GM21526 (cell line): ENCODE results near the gene PDHA1.

Source experiments
- ATAC-seq: cut with Tn5 transposase; IDR thresholded peaks from one replicate; pipeline ENCODE4 v1.9.1; 2021; ENCODE audit warnings: moderate library complexity; ENCODE audit not compliant: unreplicated experiment, low FRiP score

PDHA1 gene

DNA sequence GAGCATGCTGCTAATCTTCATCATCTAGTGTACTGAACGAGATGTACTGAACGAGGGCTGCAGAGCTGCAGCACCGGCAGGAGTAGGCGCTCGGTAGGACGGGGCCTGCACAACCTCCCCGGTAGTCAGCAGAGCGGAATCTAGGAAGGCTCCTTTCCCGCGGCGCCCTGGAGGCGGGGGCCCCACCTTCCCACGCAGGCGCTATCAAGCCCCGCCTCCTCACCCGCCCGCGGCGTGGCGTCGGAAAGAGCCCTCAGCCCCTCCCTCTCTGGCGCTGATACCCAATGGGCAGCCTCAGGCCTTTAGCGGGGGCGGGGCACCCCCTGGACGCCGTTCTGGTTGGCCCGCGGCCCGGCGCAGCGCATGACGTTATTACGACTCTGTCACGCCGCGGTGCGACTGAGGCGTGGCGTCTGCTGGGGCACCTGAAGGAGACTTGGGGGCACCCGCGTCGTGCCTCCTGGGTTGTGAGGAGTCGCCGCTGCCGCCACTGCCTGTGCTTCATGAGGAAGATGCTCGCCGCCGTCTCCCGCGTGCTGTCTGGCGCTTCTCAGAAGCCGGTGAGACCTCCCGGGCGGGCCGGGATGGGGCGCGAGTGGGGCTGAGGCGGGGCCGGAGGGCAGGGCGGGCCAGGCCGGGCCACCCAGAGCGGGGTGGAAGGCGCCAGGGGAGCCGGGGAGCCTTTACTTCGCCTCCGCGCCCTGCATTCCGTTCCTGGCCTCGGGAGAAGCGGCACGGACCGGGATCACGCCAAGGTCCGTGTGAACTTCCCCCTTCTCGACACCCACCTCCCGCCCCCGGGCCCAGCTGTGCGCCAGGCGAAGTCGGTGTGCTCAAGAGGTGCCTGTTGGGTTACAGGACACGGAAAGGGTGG is at the start of gene PDHA1:
Gene PDHA1 (plus strand): TSS at position 393 of the 874 bp plus-strand sequence. CDS start 111 bp downstream, at position 504.
- ATAC-seq = peak; percentile 98

GRCh38 chrX:19303256-19303880 is 40.4 kb upstream of the PDHA1 start:
- ATAC-seq = no peak

- no peak for ATAC-seq
Measured at GRCh38 chrX:19326567-19326966, 17.2 kb upstream of the PDHA1 start.

DNA sequence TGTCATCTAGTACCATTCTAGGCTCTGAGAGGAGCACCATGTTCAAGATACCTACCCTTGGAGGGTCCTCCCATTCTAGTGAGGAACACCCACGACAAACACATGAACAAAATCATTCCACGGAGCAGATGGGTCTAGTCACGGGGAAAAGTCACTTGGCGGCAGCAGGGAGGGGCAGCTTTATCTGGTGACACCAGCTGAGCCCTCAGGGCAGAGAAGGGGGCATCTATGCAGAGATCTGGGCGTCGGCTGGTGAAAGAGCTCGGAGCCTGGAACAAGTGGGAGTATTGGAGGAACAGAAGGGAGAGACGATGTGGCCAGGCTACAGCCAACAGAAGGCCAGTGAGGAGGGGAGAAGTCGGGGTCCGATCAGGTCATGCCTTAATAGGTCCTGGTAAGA is 11.9 kb upstream of the PDHA1 start:
- no peak for ATAC-seq

DNA sequence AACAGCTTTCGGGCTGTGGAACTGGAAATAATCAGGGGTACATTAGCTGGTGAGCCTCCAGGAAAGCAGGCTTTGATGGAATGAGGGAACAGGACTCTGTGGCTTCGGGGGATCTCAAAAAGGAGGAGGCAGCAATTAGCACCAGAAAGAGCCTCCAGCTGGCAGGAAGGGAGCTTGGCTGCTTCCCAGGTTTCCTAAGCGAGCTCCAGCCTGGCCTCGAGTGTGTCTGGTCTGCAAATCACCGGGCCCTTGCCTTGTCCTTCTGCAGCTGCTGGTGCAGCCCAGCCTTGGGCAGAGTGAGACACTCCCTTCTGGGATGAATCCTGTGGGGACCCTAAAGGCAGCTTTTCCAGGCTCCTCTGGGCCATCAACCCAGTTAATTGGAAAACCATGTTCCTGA is 10.7 kb upstream of the PDHA1 start:
- no peak for ATAC-seq

DNA sequence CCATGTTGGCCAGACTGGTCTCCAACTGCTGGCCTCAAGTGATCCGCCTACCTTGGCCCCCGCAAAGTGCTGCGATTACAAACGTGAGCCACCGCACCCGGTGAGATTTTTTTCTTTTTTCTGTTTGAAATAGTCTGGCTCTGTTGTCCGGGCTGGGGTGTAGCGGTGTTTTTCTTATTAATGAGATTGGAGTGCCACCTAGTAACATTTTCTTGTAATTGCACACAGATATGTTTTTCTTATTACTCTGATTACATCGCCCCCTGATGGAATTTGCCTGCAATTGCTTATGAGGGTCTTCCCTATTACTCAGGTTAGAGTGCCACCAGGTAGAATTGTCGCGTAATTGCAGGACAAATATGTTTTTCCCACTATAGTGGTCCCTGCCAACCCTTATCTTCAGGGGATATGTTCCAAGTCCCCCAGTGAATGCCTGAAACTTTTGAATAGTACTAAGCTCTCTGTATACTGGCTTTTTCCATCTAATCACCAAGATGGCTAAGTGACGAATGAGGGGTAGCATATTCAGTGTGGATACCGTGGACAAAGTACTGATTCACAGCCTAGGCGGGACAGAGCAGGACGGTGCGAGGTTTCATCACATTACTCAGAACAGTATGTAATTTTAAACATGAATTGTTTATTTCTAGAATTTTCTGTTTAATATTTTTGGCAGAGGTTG is 8.6 kb upstream of the PDHA1 start:
- ATAC-seq = no peak

DNA sequence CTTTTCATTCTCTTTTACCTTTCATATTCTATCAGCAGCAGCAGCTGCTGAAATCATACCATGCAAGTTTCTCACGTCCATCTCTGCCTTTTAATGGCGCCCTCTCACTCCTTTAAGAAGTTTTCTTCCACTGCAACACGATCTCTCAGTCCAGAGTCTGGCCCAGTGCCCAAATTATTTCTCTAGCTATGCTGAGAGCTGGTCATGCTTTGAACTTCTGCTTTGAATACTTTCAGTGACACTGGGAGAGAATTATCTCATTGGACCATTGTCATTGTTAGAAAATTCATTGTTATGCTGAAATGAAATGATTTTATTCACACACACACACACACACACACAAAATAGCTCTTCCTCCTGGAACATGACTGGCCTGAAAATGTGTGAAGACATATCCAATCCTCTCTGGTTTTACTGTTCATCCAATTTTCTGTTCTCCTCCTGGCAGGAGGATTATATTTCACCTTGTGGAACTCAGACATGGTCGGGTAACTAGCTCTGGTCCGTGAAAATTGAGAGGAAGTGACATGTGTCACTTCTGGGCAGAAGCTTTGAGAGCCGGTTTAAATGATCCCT is 1.3 kb upstream of the PDHA1 start:
- ATAC-seq = no peak

DNA sequence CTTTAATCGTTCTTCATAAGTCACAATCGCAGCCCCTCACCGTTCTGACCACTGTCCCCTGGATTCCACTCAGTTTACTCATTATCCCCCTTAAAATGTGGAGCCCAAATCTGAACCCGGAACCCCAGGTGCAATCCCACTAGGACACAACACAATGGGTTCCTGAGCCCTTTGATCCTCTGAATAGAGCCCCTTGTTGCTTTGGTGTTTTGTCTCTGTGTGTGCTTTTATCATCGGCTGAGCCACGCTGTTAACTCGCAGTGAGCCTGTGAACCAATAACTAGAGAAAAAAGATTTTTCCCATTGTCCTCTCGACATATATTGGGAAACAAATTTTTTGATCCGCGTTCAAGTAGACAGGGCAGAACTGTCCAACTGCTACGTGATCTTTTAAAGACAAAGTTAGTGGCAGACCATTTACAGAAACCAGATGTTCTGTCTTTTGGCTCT is 617 bp upstream of the PDHA1 start:
- no peak for ATAC-seq

GRCh38 chrX:19344661-19345060 is 934 bp downstream of the PDHA1 start:
- ATAC-seq = no peak

GRCh38 chrX:19347916-19348315 is 4.2 kb downstream of the PDHA1 start:
- no peak for ATAC-seq

DNA sequence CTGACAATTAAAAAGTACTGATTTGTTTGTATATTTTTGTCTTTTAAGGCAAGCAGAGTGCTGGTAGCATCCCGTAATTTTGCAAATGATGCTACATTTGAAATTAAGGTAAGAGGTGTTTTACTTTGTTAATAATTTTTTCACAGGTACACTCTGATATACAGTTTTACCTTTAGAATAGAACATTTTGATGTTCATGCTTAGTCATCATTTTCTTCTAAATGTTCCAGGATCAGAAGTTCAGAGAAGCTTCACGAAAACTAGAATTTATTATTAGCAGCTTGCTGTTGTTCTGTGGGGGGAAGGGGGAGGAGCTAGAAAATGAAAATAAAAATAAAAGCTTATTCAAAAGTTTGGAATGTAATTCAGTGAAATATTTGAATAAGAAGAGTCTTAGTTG is 5.5 kb downstream of the PDHA1 start:
- no peak for ATAC-seq

DNA sequence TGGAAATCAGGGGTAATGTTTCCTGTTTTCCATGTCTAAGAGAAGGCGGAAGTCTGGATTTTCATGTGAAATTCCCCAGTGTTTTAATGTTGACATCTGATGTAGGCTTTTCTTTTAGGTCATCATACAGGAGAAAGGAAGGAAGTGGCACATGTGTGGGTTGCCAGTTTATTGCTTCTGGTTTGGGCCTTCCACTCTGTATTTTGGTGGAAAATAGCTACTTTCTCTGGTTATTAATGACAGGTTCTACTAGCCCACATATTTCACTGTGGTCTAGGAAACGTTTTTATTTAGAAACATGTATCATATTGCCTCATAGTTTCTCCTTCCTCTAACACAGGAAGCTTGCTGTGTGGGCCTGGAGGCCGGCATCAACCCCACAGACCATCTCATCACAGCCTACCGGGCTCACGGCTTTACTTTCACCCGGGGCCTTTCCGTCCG is 7.2 kb downstream of the PDHA1 start:
- ATAC-seq = peak; percentile 79

DNA sequence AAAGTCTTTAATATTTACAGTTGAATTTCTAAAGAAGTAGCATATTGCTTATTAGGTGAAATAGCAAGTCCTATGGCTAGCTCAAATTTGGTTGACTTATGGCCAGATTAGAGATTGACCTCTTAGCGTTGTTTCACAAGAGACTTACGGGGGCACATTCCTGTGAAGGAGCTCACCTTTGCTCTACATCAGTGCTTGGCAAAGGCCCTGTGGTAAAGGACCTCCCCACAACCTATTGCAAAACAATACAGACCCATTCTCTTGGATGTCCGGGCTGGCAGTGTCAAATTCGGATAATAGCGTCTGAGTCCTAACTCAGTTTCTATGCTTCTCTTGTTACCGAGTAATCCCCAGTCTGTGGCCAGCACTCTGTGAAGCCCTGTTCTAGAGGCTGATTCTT is 10.9 kb downstream of the PDHA1 start:
- no peak for ATAC-seq

- ATAC-seq = no peak
Measured at GRCh38 chrX:19358521-19358920, 14.8 kb downstream of the PDHA1 start.

DNA sequence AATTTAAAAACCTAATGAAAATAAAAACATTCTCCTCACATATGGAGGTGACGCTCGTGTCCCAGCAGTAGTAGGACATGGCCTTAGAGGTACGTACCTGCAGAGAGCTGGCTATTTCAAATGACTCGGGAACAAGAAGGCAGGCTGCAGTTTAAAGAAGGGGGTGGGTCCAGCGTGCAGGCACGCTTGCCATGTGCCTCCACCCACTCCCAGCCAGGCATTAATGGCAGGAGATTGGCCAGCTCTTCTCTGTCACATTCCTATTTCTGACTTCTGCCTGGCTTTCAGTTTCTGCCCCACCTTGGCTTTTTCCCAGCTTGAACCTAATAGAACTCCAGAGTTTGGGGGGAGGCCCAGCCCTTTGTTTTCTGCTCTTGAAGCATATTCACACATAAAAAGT is 17.2 kb downstream of the PDHA1 start:
- no peak for ATAC-seq

- no peak for ATAC-seq
Measured at GRCh38 chrX:19361701-19362100, 18.0 kb downstream of the PDHA1 start.

DNA sequence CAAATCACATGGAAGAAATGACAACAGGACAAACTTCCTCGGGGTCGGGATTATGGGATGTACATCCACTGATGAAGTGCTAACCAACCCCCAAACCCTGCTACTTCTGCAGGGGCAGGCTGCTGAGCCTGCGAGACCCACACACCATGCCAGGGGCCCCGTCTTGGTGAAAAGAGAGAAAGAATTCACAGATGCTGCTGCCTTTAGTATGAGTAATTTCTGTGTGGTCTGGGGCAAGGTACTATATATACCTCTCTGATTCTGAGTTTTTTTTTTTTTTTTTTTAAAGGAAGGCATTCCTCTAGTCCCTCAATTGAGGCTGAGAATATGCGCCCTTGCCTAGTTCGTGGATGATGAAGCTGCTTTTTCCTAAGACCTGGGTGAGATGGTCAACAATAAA is 24.8 kb downstream of the PDHA1 start:
- no peak for ATAC-seq

DNA sequence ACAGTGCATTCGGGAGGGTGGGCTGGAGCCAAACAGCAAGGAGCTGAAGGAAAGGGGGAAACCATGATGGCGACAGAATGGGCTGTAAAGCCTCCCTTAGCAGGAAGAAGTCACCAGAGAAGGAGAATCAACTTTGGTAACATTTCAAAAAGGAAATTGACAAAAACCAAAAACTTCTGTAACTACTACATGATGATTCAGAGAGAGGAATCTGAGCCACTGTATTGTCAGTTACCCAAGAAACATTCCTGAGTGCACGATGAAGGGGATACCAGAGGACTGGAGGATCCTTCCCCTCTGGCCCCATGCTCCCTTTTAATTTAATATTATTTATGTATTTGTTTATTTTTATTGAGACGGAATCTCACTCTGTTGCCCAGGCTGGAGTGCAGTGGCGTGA is 26.3 kb downstream of the PDHA1 start:
- ATAC-seq = no peak

- no peak for ATAC-seq
Measured at GRCh38 chrX:19372170-19372546, 28.4 kb downstream of the PDHA1 start.

DNA sequence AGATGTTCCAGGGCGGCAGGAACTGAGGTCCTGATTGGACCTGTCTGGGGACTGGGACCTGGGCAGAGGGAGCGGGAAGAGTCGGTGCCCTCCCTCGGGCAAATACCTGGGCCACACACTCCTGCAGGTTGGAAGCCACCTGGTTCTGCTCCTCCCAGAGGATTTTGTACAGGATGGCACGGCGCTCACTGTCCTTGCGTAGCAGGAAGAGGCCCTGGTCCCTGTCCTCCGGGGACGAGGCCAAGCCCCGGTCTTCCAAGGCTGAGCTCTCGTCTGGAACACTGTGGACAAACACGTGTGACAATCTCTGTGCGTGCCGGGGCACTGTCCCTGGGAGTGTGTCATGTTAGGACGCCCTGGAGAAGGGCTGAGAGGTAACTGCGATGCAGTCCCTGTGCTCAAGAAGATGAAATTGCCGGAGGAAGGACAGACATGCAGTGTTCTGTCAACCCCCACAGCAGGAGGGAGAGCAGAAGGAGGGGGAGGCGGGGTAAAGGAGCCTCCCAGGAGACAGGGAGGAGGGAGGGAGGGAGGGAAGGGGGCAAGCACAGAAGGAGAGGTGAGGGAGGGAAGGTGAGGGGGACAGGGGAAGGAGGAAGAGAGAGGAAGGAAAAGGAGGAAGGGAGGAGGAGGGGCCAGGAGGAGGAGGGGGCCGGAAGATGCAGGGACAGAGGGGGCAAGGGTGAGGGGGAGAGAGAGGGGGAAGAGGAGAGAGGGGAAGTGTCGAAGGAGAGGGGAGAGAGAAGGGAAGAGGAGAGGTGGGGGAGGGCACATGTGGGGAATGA is 29.0 kb downstream of the PDHA1 start:
- ATAC-seq = no peak
